HG03196 (cell line): ENCODE results near the gene B3GALT5.
"Not testable (repeated sequence)": the region's sequence is repeated elsewhere in the genome, so short reads cannot be mapped to it uniquely, and the experiment has no call there.

Experiments used
- ATAC-seq: cut with Tn5 transposase; IDR thresholded peaks from one replicate; pipeline ENCODE4 v1.9.1; 2021; ENCODE audit not compliant: unreplicated experiment

The B3GALT5 gene

GRCh38 chr21:39666026-39666425, 53.3 kb downstream of the B3GALT5 start:
- no peak for ATAC-seq

- ATAC-seq, result no peak
Measured at GRCh38 chr21:39666681-39667315, 54.1 kb downstream of the B3GALT5 start.

GRCh38 chr21:39667353-39667891, 54.7 kb downstream of the B3GALT5 start:
- ATAC-seq, result no peak

- no peak for ATAC-seq
Measured at GRCh38 chr21:39668369-39668768, 55.6 kb downstream of the B3GALT5 start.

- ATAC-seq, result no peak
Measured at GRCh38 chr21:39669485-39669884, 56.7 kb downstream of the B3GALT5 start.

- ATAC-seq, result no peak
Measured at GRCh38 chr21:39669976-39670661, 57.4 kb downstream of the B3GALT5 start.

- ATAC-seq, result no peak
Measured at GRCh38 chr21:39670701-39671100, 58.0 kb downstream of the B3GALT5 start.

GRCh38 chr21:39671986-39672385, 59.2 kb downstream of the B3GALT5 start:
- ATAC-seq, result no peak

GRCh38 chr21:39673163-39673562, 60.4 kb downstream of the B3GALT5 start:
- ATAC-seq, result no peak

GRCh38 chr21:39673736-39674135, 61.0 kb downstream of the B3GALT5 start:
- no peak for ATAC-seq

GRCh38 chr21:39674801-39675200, 62.1 kb downstream of the B3GALT5 start:
- ATAC-seq, result no peak

GRCh38 chr21:39675590-39675989, 62.9 kb downstream of the B3GALT5 start:
- no peak for ATAC-seq

- ATAC-seq, result no peak
Measured at GRCh38 chr21:39675993-39676661, 63.4 kb downstream of the B3GALT5 start.

GRCh38 chr21:39680216-39680615, 67.5 kb downstream of the B3GALT5 start:
- no peak for ATAC-seq

- ATAC-seq, result no peak
Measured at GRCh38 chr21:39681257-39681656, 68.5 kb downstream of the B3GALT5 start.

GRCh38 chr21:39681845-39682244, 69.1 kb downstream of the B3GALT5 start:
- no peak for ATAC-seq

- ATAC-seq, result no peak
Measured at GRCh38 chr21:39685236-39685635, 72.5 kb downstream of the B3GALT5 start.

GRCh38 chr21:39685991-39686390, 73.3 kb downstream of the B3GALT5 start:
- ATAC-seq, result no peak

- ATAC-seq, result no peak
Measured at GRCh38 chr21:39686646-39687468, 74.1 kb downstream of the B3GALT5 start.

- no peak for ATAC-seq
Measured at GRCh38 chr21:39688010-39688409, 75.3 kb downstream of the B3GALT5 start.

- ATAC-seq, result not testable (repeated sequence)
Measured at GRCh38 chr21:39689860-39690259, 77.1 kb downstream of the B3GALT5 start.
